Measurements from ENCODE around the gene AGAP3.

DNA sequence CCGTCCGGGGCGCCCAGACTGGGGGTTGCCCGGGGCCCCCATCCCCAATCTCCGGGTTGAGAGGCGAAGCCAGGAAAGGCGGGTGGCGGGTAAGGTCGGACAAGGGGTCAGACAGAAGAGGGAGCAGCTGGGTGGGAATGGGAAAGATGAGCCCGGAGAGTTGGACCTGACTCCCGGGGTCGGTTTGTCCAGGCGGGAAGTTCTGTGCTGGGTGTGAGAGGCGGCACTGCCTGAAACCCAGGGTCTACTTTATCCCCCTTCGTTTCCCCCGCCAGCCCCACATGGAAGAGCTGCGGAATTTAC is 26.2 kb upstream of the AGAP3 start:
- no peak for TF ChIP-seq POLR2A (IDR thresholded peaks at IDR 0.05)
- peak in 3 of 12 donors; percentile 4 to 13 (median 4) for TF ChIP-seq CTCF (IDR thresholded peaks at IDR 0.05)
